Kidney (tissue), 14 donors: ENCODE results near the gene CD300A. TPM values are rescaled to one million over a fixed set of nuclear protein-coding genes. Genes with fewer than 3 reads are reported as not detected.

Experiments
- DNase-seq, 5 donors: peaks; one replicate each; pipeline ENCODE4 v3.0.0-alpha.2; 2013 to 2020
- FAIRE-seq: peaks from 2 replicates; lab custom pipeline; 2012; peaks lifted over from hg19 to GRCh38; lab: Jason Lieb, UNC
- H3K27ac ChIP-seq, 2 donors: one replicate each; pipeline ENCODE4 v1.7.0; 2013; ENCODE audit warnings: low read depth in 2 of 2, low read length in 2 of 2, inconsistent platforms in 1 of 2
- H3K27me3 ChIP-seq: one replicate; pipeline ENCODE4 v1.7.1; 2013; ENCODE audit warnings: low read length, inconsistent platforms; ENCODE audit not compliant: control insufficient read depth, insufficient read depth
- H3K36me3 ChIP-seq, 3 donors: one replicate each; pipeline versions ENCODE4 v1.7.0 to v1.7.1; 2013; ENCODE audit warnings: low read length in 3 of 3, control low read depth in 1 of 3, inconsistent platforms in 1 of 3; ENCODE audit not compliant: insufficient read depth in 3 of 3, control insufficient read depth in 2 of 3
- H3K4me1 ChIP-seq, 3 donors: one replicate each; pipeline versions ENCODE4 v1.7.0 to v1.7.1; 2013; ENCODE audit warnings: low read length in 3 of 3, inconsistent platforms in 1 of 3, low read depth in 1 of 3; ENCODE audit not compliant: control insufficient read depth in 2 of 3, insufficient read depth in 2 of 3
- H3K4me3 ChIP-seq, 3 donors: one replicate each; pipeline versions ENCODE4 v1.7.0 to v1.8.1; 2013; ENCODE audit warnings: low read length in 3 of 3, control low read depth in 1 of 3, inconsistent platforms in 1 of 3
- H3K9ac ChIP-seq, 3 donors: one replicate each; pipeline versions ENCODE4 v1.7.0 to v1.7.1; 2013; ENCODE audit warnings: low read length in 3 of 3, control low read depth in 1 of 3, inconsistent platforms in 1 of 3
- H3K9me3 ChIP-seq, 3 donors: one replicate each; pipeline versions ENCODE4 v1.7.0 to v1.7.1; 2013; ENCODE audit warnings: low read length in 3 of 3, control low read depth in 1 of 3, inconsistent platforms in 1 of 3; ENCODE audit not compliant: control insufficient read depth in 2 of 3, insufficient read depth in 1 of 3
- intact Hi-C: fragments of 100-400 bp; cut with DNase I; formaldehyde crosslinking; loops from one replicate; pipeline ENCODE4 v1.11.1; 2022
- polyA plus RNA-seq: library from polyadenylated mRNA; stranded (reverse); fragments of 350-450 nt; fragmentation: Illumina TruSeq; extraction: RNeasy Lipid Tissue Mini Kit (QIAGEN cat#74804); gene quantifications from one replicate; pipeline ENCODE4 v1.2.3, GENCODE V29; 2014; ENCODE audit warnings: low read depth, low replicate concordance; ENCODE audit not compliant: insufficient read depth
- total RNA-seq: library from RNA; stranded (reverse); fragmentation: NEBNext Ultra II Directional; extraction: Animal tissue kit (Norgen Biotek cat#: 25700); gene quantifications from one replicate; pipeline ENCODE4 v1.2.1, GENCODE V29; 2021
- TF ChIP-seq, protein P1 (sequence below): IDR thresholded peaks from 3 replicates; pipeline ENCODE4 v1.5.1; 2012; ENCODE audit warnings: mild to moderate bottlenecking, moderate library complexity, borderline replicate concordance; ENCODE audit not compliant: insufficient read depth; ENCODE audit errors: extremely low read depth
- donor health status: control.
- donor health status: control.
- donor health status: control.
- donor health status: control.
- donor health status: control.
- donor health status: DM: yes; HTN: yes; CAD: no.
- donor health status: Normal renal cell carcinoma (clear cell type).

CD300A gene
- total and polyA plus RNA-seq, 2 donors from 2014 or later: 3.1 to 8.2 TPM

DNA sequence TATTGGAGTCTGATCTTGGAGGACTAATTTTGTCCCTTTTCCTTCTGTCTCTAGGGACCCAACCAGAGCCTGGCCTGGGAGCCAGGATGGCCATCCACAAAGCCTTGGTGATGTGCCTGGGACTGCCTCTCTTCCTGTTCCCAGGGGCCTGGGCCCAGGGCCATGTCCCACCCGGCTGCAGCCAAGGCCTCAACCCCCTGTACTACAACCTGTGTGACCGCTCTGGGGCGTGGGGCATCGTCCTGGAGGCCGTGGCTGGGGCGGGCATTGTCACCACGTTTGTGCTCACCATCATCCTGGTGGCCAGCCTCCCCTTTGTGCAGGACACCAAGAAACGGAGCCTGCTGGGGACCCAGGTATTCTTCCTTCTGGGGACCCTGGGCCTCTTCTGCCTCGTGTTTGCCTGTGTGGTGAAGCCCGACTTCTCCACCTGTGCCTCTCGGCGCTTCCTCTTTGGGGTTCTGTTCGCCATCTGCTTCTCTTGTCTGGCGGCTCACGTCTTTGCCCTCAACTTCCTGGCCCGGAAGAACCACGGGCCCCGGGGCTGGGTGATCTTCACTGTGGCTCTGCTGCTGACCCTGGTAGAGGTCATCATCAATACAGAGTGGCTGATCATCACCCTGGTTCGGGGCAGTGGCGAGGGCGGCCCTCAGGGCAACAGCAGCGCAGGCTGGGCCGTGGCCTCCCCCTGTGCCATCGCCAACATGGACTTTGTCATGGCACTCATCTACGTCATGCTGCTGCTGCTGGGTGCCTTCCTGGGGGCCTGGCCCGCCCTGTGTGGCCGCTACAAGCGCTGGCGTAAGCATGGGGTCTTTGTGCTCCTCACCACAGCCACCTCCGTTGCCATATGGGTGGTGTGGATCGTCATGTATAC lies 26.5 kb upstream of the CD300A start:
- Histone ChIP-seq H3K27me3 (no peaks in the 10 kb centered on the region), H3K4me3 (no peak overlapping the region), H3K27ac (peak overlapping the region; percentile 23 to 54), H3K9me3 (no peaks in the 10 kb centered on the region), H3K9ac (no peak overlapping the region), H3K4me1 (peaks cover 0 to 52% (median 41%) of the 10 kb centered on the region in 3 donors), H3K36me3 (peaks cover 0 to 6% (median 2%) of the 10 kb centered on the region in 3 donors)
- TF ChIP-seq, protein P1, sequence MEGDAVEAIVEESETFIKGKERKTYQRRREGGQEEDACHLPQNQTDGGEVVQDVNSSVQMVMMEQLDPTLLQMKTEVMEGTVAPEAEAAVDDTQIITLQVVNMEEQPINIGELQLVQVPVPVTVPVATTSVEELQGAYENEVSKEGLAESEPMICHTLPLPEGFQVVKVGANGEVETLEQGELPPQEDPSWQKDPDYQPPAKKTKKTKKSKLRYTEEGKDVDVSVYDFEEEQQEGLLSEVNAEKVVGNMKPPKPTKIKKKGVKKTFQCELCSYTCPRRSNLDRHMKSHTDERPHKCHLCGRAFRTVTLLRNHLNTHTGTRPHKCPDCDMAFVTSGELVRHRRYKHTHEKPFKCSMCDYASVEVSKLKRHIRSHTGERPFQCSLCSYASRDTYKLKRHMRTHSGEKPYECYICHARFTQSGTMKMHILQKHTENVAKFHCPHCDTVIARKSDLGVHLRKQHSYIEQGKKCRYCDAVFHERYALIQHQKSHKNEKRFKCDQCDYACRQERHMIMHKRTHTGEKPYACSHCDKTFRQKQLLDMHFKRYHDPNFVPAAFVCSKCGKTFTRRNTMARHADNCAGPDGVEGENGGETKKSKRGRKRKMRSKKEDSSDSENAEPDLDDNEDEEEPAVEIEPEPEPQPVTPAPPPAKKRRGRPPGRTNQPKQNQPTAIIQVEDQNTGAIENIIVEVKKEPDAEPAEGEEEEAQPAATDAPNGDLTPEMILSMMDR: no peak
- intact Hi-C loops: no loop called here
- FAIRE-seq: no peak
- DNase-seq: no peak

DNA sequence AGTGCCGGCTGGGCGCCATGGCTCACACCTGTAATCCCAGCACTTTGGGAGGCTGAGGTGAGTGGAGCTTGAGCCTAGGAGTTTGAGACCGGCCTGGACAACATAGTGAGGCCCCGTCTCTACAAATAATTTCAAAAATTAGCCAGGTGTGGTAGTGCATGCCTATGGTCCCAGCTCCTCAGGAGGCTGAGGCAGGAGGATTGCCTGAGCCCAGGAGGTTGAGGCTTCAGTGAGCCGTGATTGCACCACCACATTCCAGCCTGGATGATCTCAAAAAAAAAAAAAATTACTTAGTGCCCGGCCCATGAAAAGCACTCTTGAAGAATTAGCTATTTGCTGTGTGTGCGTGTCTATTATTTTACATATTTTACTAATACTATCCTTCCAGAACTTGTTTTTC lies 24.9 kb upstream of the CD300A start:
- intact Hi-C loops: no loop called here
- Histone ChIP-seq H3K9ac (no peak overlapping the region), H3K27me3 (no peaks in the 10 kb centered on the region), H3K27ac (no peak overlapping the region), H3K4me3 (no peak overlapping the region), H3K4me1 (peaks cover 0 to 50% (median 40%) of the 10 kb centered on the region in 3 donors), H3K36me3 (peaks cover 0 to 10% (median 6%) of the 10 kb centered on the region in 3 donors), H3K9me3 (no peaks in the 10 kb centered on the region)
- no peak for FAIRE-seq
- TF ChIP-seq, protein P1: no peak
- no peak for DNase-seq

DNA sequence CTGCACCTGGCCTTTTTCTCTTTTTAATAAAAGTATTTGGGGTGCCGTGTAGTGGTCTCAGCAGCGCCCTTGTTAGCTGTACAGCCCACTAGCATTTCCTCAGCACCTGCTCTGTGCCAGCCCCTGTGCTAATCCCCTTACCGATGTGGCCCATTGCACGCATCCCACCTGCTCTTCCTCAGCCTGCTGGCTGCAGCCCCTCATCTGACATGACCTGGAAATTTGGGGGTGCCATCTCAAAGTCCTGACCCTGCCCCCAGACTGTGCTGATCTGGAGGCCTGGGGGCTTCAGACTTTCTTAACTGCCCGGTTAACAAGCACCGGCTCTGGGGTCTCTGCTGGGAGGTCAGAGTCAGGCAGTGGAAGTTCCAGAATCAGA lies 24.2 kb upstream of the CD300A start:
- Histone ChIP-seq H3K36me3 (peaks cover 0 to 10% (median 6%) of the 10 kb centered on the region in 3 donors), H3K9me3 (no peaks in the 10 kb centered on the region), H3K4me3 (peak overlapping the region in 1 of 3 donors; percentile 37), H3K27ac (peak overlapping the region; percentile 88 to 95), H3K4me1 (peaks cover 0 to 56% (median 40%) of the 10 kb centered on the region in 3 donors), H3K9ac (peak overlapping the region in 1 of 3 donors; percentile 21), H3K27me3 (no peaks in the 10 kb centered on the region)
- FAIRE-seq: no peak
- intact Hi-C loops: no loop called here
- TF ChIP-seq, protein P1: no peak
- DNase-seq: peak in 1 of 5 donors; percentile 51
